H1 (cell line): ENCODE data around the gene EXOC2.

ENCODE experiments used
- RXRA ChIP-seq: IDR thresholded peaks from 2 replicates; pipeline ENCODE4 v1.6.1; 2011; ENCODE audit warnings: low read depth, mild to moderate bottlenecking, low read length, moderate library complexity; ENCODE audit not compliant: insufficient read depth
- SUZ12 ChIP-seq: fragments of 200-600 bp; sonication (generic); IDR thresholded peaks from 2 replicates; pipeline ENCODE4 v1.6.1; 2012; ENCODE audit warnings: mild to moderate bottlenecking, inconsistent platforms, low read length, moderate library complexity, mixed read lengths
- TCF12 ChIP-seq: IDR thresholded peaks from 2 replicates; pipeline ENCODE4 v1.6.1; 2011; ENCODE audit warnings: low read depth, mild to moderate bottlenecking, low read length

GRCh38 chr6:446418-447366 is 246.2 kb downstream of the EXOC2 start:
- TF ChIP-seq RXRA: no peak
- no peak for TF ChIP-seq SUZ12
- TF ChIP-seq TCF12: no peak
